GM10248 (cell line): ENCODE data around the gene SPOCK2.

Experiments used
- CTCF ChIA-PET: fragments of 300-600 bp; sonication (Branson Sonifier 250); formaldehyde crosslinking; extraction: SDS; loops from one replicate; lab custom pipeline; 2021; ENCODE audit warnings: antibody characterized with exemption; lab: Yijun Ruan, JAX
- POLR2A ChIA-PET: fragments of 350-650 bp; sonication (Branson Sonifier 250); formaldehyde crosslinking; extraction: SDS; loops from one replicate; lab custom pipeline; 2020; ENCODE audit warnings: antibody characterized with exemption; lab: Yijun Ruan, JAX
- DNase-seq: peaks from one replicate; pipeline ENCODE4 v3.0.0; 2012; ENCODE audit errors: extremely low spot score
- TF ChIP-seq, protein P1 (sequence below): IDR thresholded peaks from 2 replicates; pipeline ENCODE4 v1.5.1; 2012; ENCODE audit warnings: mild to moderate bottlenecking, low read depth; ENCODE audit errors: extremely low read depth, missing control alignments, control extremely low read depth

Gene SPOCK2

DNA sequence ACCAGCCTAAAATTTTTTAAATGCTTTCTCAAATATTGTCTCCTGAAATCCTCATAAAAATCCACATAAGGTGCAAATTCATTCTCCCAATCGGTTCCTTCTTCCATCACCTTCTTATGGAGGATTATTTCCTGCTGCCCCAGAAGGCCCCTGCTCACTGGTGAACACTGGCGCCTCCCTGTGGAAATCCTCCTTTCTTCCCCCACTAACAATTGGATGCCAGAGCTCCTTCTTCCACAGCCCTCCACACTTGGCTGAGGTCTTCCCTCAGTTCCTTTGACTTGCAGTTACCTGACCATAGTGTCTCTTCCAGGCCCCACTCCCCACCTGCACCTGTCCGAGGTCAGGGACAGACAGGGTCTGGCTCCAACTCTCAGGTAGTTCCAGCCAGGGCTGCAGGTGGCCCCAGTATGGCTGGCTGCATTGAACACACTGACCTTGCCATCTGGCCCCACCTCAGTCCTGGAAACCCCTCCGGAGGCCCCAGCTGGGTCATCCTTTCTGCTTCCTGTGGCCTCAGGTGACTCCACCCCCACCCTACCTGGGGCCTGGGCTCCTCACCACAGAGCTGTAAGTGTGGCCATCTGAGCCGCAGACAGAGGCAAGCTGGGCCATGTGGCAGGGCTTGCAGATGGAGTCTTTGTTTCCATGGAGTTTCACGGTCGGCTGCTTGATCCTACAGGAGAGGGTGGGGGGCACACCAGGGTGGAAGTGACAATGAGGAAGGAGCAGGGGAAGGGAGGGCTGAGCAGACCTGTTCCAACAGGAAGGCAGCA is 18.4 kb downstream of the SPOCK2 start:
- TF ChIP-seq, protein P1, sequence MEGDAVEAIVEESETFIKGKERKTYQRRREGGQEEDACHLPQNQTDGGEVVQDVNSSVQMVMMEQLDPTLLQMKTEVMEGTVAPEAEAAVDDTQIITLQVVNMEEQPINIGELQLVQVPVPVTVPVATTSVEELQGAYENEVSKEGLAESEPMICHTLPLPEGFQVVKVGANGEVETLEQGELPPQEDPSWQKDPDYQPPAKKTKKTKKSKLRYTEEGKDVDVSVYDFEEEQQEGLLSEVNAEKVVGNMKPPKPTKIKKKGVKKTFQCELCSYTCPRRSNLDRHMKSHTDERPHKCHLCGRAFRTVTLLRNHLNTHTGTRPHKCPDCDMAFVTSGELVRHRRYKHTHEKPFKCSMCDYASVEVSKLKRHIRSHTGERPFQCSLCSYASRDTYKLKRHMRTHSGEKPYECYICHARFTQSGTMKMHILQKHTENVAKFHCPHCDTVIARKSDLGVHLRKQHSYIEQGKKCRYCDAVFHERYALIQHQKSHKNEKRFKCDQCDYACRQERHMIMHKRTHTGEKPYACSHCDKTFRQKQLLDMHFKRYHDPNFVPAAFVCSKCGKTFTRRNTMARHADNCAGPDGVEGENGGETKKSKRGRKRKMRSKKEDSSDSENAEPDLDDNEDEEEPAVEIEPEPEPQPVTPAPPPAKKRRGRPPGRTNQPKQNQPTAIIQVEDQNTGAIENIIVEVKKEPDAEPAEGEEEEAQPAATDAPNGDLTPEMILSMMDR: no peak
- no peak for DNase-seq

GRCh38 chr10:72068901-72069446 is 19.4 kb downstream of the SPOCK2 start:
- ChIA-PET POLR2A (interaction anchor here (0.7 kb wide), 1 partner anchor 32 kb away, joined by 3 read pairs; no protein-coding TSS in a partner anchor), CTCF (interaction anchor here (1.1 to 6.0 kb wide), 6 partner anchors 8 to 113 kb away, joined by 3 to 45 read pairs (median 6); no protein-coding TSS in a partner anchor)
- DNase-seq: no peak

More for the DNA sequence above, 18.4 kb downstream of the SPOCK2 start:
- ChIA-PET CTCF (interaction anchor here (1.2 to 6.0 kb wide), 4 partner anchors 10 to 22 kb away, joined by 3 to 45 read pairs (median 6); partner anchors contain the start of gene SPOCK2), POLR2A (interaction anchor here (0.6 to 0.7 kb wide), 2 partner anchors 31 to 251 kb away, joined by 3 read pairs; no protein-coding TSS in a partner anchor)

DNA sequence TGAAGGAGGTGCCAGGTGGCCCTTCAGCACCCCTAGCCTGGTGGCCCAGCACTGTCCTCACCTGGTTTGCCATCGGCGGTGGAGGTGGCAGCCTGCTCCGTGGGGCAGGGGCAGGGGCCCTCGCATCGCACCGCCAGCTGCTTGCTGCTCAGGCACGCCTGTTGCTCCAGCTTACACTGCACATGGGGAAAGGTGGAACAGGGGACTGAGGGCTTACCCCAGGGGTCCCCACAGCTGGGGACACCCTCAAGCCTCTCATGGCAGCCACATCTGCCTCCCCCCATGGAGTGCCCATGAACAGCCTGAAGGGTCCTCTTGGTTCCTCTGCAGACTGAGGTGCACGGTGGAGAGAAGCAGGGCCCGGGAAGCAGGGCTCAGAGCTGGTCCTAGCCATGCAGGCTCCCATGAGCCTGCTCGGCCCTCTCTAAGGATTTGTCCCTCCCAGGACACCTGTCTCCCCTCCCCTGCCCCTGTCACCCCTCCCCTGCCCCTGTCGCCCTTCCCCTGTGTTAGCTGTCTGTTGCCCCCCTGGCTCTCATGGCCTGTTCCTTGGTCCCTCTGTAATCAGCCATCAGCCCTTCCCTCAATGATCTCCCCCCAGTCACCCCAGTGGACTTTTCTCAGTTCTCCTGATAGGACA is 20.1 kb downstream of the SPOCK2 start:
- TF ChIP-seq, protein P1: no peak
- POLR2A ChIA-PET: interaction anchor here (0.6 kb wide), 1 partner anchor 104 kb away, joined by 5 read pairs; no protein-coding TSS in a partner anchor
- CTCF ChIA-PET: interaction anchor here (1.1 to 6.0 kb wide), 4 partner anchors 9 to 113 kb away, joined by 3 to 45 read pairs (median 6); no protein-coding TSS in a partner anchor
- no peak for DNase-seq

More at GRCh38 chr10:72068901-72069446, 19.4 kb downstream of the SPOCK2 start:
- TF ChIP-seq, protein P1: no peak

GRCh38 chr10:72067463-72068125 is 20.8 kb downstream of the SPOCK2 start:
- ChIA-PET CTCF (interaction anchor here (1.2 to 6.0 kb wide), 6 partner anchors 9 to 171 kb away, joined by 3 to 45 read pairs (median 4); no protein-coding TSS in a partner anchor), POLR2A (no interaction called here)
- TF ChIP-seq, protein P1: no peak
- no peak for DNase-seq

- DNase-seq: no peak
- TF ChIP-seq, protein P1: no peak
- ChIA-PET CTCF (interaction anchor here (0.8 to 6.0 kb wide), 7 partner anchors 10 to 275 kb away, joined by 3 to 45 read pairs (median 4); no protein-coding TSS in a partner anchor), POLR2A (no interaction called here)
These were observed 21.8 kb downstream of the SPOCK2 start for GRCh38 chr10:72066318-72067284.
